ENCODE results near the gene FLNB. TPM values are rescaled to one million over a fixed set of nuclear protein-coding genes. Genes with fewer than 3 reads are reported as not detected.

FLNB gene
- total and polyA plus RNA-seq, 2 experiments from 2014 or later, result 69.4 to 172 TPM

- Histone ChIP-seq H3K36me3 (replicated peaks; ENCODE audit: insufficient read depth, low read depth) (peaks cover 6% of the 10 kb centered on the region), H3K4me1 (ENCODE audit: insufficient read depth) (no peaks in the 10 kb centered on the region), H3K79me2 (peaks cover 84% of the 10 kb centered on the region), H4K20me1 (ENCODE audit: insufficient read depth, poor library complexity, severe bottlenecking) (no peaks in the 10 kb centered on the region), H2AFZ (no peak overlapping the region), H3K27me3 (no peaks in the 10 kb centered on the region), H3K4me3 (no peak overlapping the region), H3K4me2 (no peak overlapping the region), H3K9me3 (ENCODE audit: low read depth) (no peaks in the 10 kb centered on the region), H3K9me2 (replicated peaks; ENCODE audit: insufficient read depth) (no peaks in the 10 kb centered on the region), H3K27ac (no peak overlapping the region)
- no peak for TF ChIP-seq CTCF (IDR thresholded peaks at IDR 0.05; ENCODE audit: poor library complexity)
- no peak for TF ChIP-seq EZH2 (IDR thresholded peaks at IDR 0.05; ENCODE audit: borderline replicate concordance)
- TF ChIP-seq EZH2phosphoT487 (IDR thresholded peaks at IDR 0.05; ENCODE audit: low read depth, severe bottlenecking, unreplicated experiment), result no peak
- DNase-seq (ENCODE audit: low spot score), result no peak
- WGBS (ENCODE audit: low lambda C conversion rate, missing lambda C conversion rate), result 51% methylated on average over 7 of the region's 7 CpGs
These were observed 73.8 kb downstream of the FLNB start for GRCh38 chr3:58082047-58082446.

GRCh38 chr3:58084166-58084565 is 75.9 kb downstream of the FLNB start:
- H3K9me3 ChIP-seq (ENCODE audit: low read depth), result no peaks in the 10 kb centered on the region
- no peaks in the 10 kb centered on the region for H4K20me1 ChIP-seq (ENCODE audit: insufficient read depth, poor library complexity, severe bottlenecking)
- no peaks in the 10 kb centered on the region for H3K4me1 ChIP-seq (ENCODE audit: insufficient read depth)
- TF ChIP-seq EZH2phosphoT487 (IDR thresholded peaks at IDR 0.05; ENCODE audit: low read depth, severe bottlenecking, unreplicated experiment), result no peak
- TF ChIP-seq EZH2 (IDR thresholded peaks at IDR 0.05; ENCODE audit: borderline replicate concordance), result no peak
- no peak for TF ChIP-seq CTCF (IDR thresholded peaks at IDR 0.05; ENCODE audit: poor library complexity)
- no peaks in the 10 kb centered on the region for H3K27me3 ChIP-seq
- no peak overlapping the region for H2AFZ ChIP-seq
- H3K79me2 ChIP-seq, result peaks cover 88% of the 10 kb centered on the region
- H3K4me3 ChIP-seq, result no peak overlapping the region
- no peaks in the 10 kb centered on the region for H3K9me2 ChIP-seq (replicated peaks; ENCODE audit: insufficient read depth)
- H3K36me3 ChIP-seq (replicated peaks; ENCODE audit: insufficient read depth, low read depth), result peaks cover 5% of the 10 kb centered on the region
- DNase-seq (ENCODE audit: low spot score), result no peak
- H3K27ac ChIP-seq, result no peak overlapping the region
- 64% methylated on average over 4 of the region's 4 CpGs for WGBS (ENCODE audit: low lambda C conversion rate, missing lambda C conversion rate)
- H3K4me2 ChIP-seq, result no peak overlapping the region

GRCh38 chr3:58084788-58085543 is 76.7 kb downstream of the FLNB start:
- Histone ChIP-seq H2AFZ (no peak overlapping the region), H3K4me2 (no peak overlapping the region), H3K27me3 (no peaks in the 10 kb centered on the region), H3K9me2 (replicated peaks; ENCODE audit: insufficient read depth) (no peaks in the 10 kb centered on the region), H3K9me3 (ENCODE audit: low read depth) (no peaks in the 10 kb centered on the region), H3K79me2 (peaks cover 88% of the 10 kb centered on the region), H3K4me1 (ENCODE audit: insufficient read depth) (no peaks in the 10 kb centered on the region), H3K4me3 (no peak overlapping the region), H4K20me1 (ENCODE audit: insufficient read depth, poor library complexity, severe bottlenecking) (no peaks in the 10 kb centered on the region), H3K36me3 (replicated peaks; ENCODE audit: insufficient read depth, low read depth) (peaks cover 5% of the 10 kb centered on the region), H3K27ac (peak overlapping the region; percentile 3)
- no peak for DNase-seq (ENCODE audit: low spot score)
- TF ChIP-seq EZH2phosphoT487 (IDR thresholded peaks at IDR 0.05; ENCODE audit: low read depth, severe bottlenecking, unreplicated experiment), result no peak
- TF ChIP-seq EZH2 (IDR thresholded peaks at IDR 0.05; ENCODE audit: borderline replicate concordance), result no peak
- no peak for TF ChIP-seq CTCF (IDR thresholded peaks at IDR 0.05; ENCODE audit: poor library complexity)
- 93% methylated on average over 5 of the region's 5 CpGs for WGBS (ENCODE audit: low lambda C conversion rate, missing lambda C conversion rate)

Measured in hepatocyte (in vitro differentiated cells).